Kidney (tissue), 14 donors: ENCODE data around the gene TRIM13. TPM values are rescaled to one million over a fixed set of nuclear protein-coding genes. Genes with fewer than 3 reads are reported as not detected.

Source experiments
- DNase-seq, 5 donors: peaks; one replicate each; pipeline ENCODE4 v3.0.0-alpha.2; 2013 to 2020
- FAIRE-seq: peaks from 2 replicates; lab custom pipeline; 2012; peaks lifted over from hg19 to GRCh38; lab: Jason Lieb, UNC
- H3K27ac ChIP-seq, 2 donors: one replicate each; pipeline ENCODE4 v1.7.0; 2013; ENCODE audit warnings: low read depth in 2 of 2, low read length in 2 of 2, inconsistent platforms in 1 of 2
- H3K27me3 ChIP-seq: one replicate; pipeline ENCODE4 v1.7.1; 2013; ENCODE audit warnings: low read length, inconsistent platforms; ENCODE audit not compliant: control insufficient read depth, insufficient read depth
- H3K36me3 ChIP-seq, 3 donors: one replicate each; pipeline versions ENCODE4 v1.7.0 to v1.7.1; 2013; ENCODE audit warnings: low read length in 3 of 3, control low read depth in 1 of 3, inconsistent platforms in 1 of 3; ENCODE audit not compliant: insufficient read depth in 3 of 3, control insufficient read depth in 2 of 3
- H3K4me1 ChIP-seq, 3 donors: one replicate each; pipeline versions ENCODE4 v1.7.0 to v1.7.1; 2013; ENCODE audit warnings: low read length in 3 of 3, inconsistent platforms in 1 of 3, low read depth in 1 of 3; ENCODE audit not compliant: control insufficient read depth in 2 of 3, insufficient read depth in 2 of 3
- H3K4me3 ChIP-seq, 3 donors: one replicate each; pipeline versions ENCODE4 v1.7.0 to v1.8.1; 2013; ENCODE audit warnings: low read length in 3 of 3, control low read depth in 1 of 3, inconsistent platforms in 1 of 3
- H3K9ac ChIP-seq, 3 donors: one replicate each; pipeline versions ENCODE4 v1.7.0 to v1.7.1; 2013; ENCODE audit warnings: low read length in 3 of 3, control low read depth in 1 of 3, inconsistent platforms in 1 of 3
- H3K9me3 ChIP-seq, 3 donors: one replicate each; pipeline versions ENCODE4 v1.7.0 to v1.7.1; 2013; ENCODE audit warnings: low read length in 3 of 3, control low read depth in 1 of 3, inconsistent platforms in 1 of 3; ENCODE audit not compliant: control insufficient read depth in 2 of 3, insufficient read depth in 1 of 3
- CTCF ChIP-seq: IDR thresholded peaks from 3 replicates; pipeline ENCODE4 v1.5.1; 2012; ENCODE audit warnings: mild to moderate bottlenecking, moderate library complexity, borderline replicate concordance; ENCODE audit not compliant: insufficient read depth; ENCODE audit errors: extremely low read depth
- intact Hi-C: fragments of 100-400 bp; cut with DNase I; formaldehyde crosslinking; loops from one replicate; pipeline ENCODE4 v1.11.1; 2022
- polyA plus RNA-seq: library from polyadenylated mRNA; stranded (reverse); fragments of 350-450 nt; fragmentation: Illumina TruSeq; extraction: RNeasy Lipid Tissue Mini Kit (QIAGEN cat#74804); gene quantifications from one replicate; pipeline ENCODE4 v1.2.3, GENCODE V29; 2014; ENCODE audit warnings: low read depth, low replicate concordance; ENCODE audit not compliant: insufficient read depth
- total RNA-seq: library from RNA; stranded (reverse); fragmentation: NEBNext Ultra II Directional; extraction: Animal tissue kit (Norgen Biotek cat#: 25700); gene quantifications from one replicate; pipeline ENCODE4 v1.2.1, GENCODE V29; 2021
- donor health status: control.
- donor health status: control.
- donor health status: control.
- donor health status: control.
- donor health status: control.
- donor health status: DM: yes; HTN: yes; CAD: no.
- donor health status: Normal renal cell carcinoma (clear cell type).

The TRIM13 gene
- total and polyA plus RNA-seq, 2 donors from 2014 or later = 28.2 to 29.9 TPM

GRCh38 chr13:50001287-50001686, 4.4 kb downstream of the TRIM13 start:
- peak in 1 of 5 donors; percentile 21 for DNase-seq
- no peak overlapping the region for H3K9ac ChIP-seq
- peaks cover 3 to 23% (median 10%) of the 10 kb centered on the region in 3 donors for H3K4me1 ChIP-seq
- H3K36me3 ChIP-seq = peaks cover 0 to 9% (median 6%) of the 10 kb centered on the region in 3 donors
- no peak for TF ChIP-seq CTCF
- no peaks in the 10 kb centered on the region for H3K27me3 ChIP-seq
- intact Hi-C loops = loop anchor here (10.0 kb wide), 1 partner anchor 54 kb away; no protein-coding TSS in a partner anchor
- H3K9me3 ChIP-seq = no peaks in the 10 kb centered on the region
- FAIRE-seq = peak; percentile 23
- H3K4me3 ChIP-seq = no peak overlapping the region
- H3K27ac ChIP-seq = no peak overlapping the region

- TF ChIP-seq CTCF = no peak
- FAIRE-seq = no peak
- intact Hi-C loops = loop anchor here (10.0 kb wide), 1 partner anchor 48 kb away; no protein-coding TSS in a partner anchor
- H3K27ac ChIP-seq = no peak overlapping the region
- H3K9ac ChIP-seq = no peak overlapping the region
- no peak for DNase-seq
- no peaks in the 10 kb centered on the region for H3K27me3 ChIP-seq
- H3K4me3 ChIP-seq = no peak overlapping the region
- H3K9me3 ChIP-seq = no peaks in the 10 kb centered on the region
- H3K4me1 ChIP-seq = no peaks in the 10 kb centered on the region
- peaks cover 0 to 2% (median 1%) of the 10 kb centered on the region in 3 donors for H3K36me3 ChIP-seq
Measured at GRCh38 chr13:50006426-50007135, 9.7 kb downstream of the TRIM13 start.

GRCh38 chr13:50011461-50011860, 14.6 kb downstream of the TRIM13 start:
- no peaks in the 10 kb centered on the region for H3K9me3 ChIP-seq
- H3K4me3 ChIP-seq = no peak overlapping the region
- H3K27ac ChIP-seq = no peak overlapping the region
- no peak for TF ChIP-seq CTCF
- H3K4me1 ChIP-seq = peaks cover 0 to 6% (median 0%) of the 10 kb centered on the region in 3 donors
- intact Hi-C loops = no loop called here
- no peak for FAIRE-seq
- H3K27me3 ChIP-seq = no peaks in the 10 kb centered on the region
- H3K36me3 ChIP-seq = peaks cover 4 to 14% (median 7%) of the 10 kb centered on the region in 3 donors
- H3K9ac ChIP-seq = no peak overlapping the region
- no peak for DNase-seq
